ENCODE data around the gene HBD.

- TF ChIP-seq EZH2 (optimal IDR thresholded peaks at IDR 0.05; ENCODE audit: low read depth, low read length) (no peak), CTCF (IDR thresholded peaks at IDR 0.05; ENCODE audit: low read length) (no peak)
These were observed 31.5 kb upstream of the HBD start for GRCh38 chr11:5265832-5266231.
